Measurements from ENCODE around the gene PFKP.

Gene PFKP

GRCh38 chr10:3145366-3145765 lies 78.0 kb downstream of the PFKP start:
- ATAC-seq (ENCODE audit: insufficient read depth, low read depth): no peak

GRCh38 chr10:3146289-3146688 lies 78.9 kb downstream of the PFKP start:
- Histone ChIP-seq H4K20me1 (ENCODE audit: insufficient read depth, low read length) (0 out of 2 replicates have a peak, but pooled peaks cover 2% of the 10 kb centered on the region), H3K27me3 (ENCODE audit: insufficient read depth, low read length, poor library complexity) (no peaks in the 10 kb centered on the region), H3K4me1 (ENCODE audit: insufficient read depth, low read length) (no peaks in the 10 kb centered on the region), H3K4me2 (ENCODE audit: insufficient read depth, low read length) (no peak overlapping the region), H2AFZ (ENCODE audit: low read depth, low read length) (no peak overlapping the region), H3K4me3 (ENCODE audit: low read depth in 1 of 2, low read length in 2 of 2) (no peak overlapping the region), H3K9ac (ENCODE audit: low read depth, low read length) (no peak overlapping the region), H3K36me3 (ENCODE audit: insufficient read depth, low read length) (peaks cover 87% of the 10 kb centered on the region), H3K79me2 (ENCODE audit: insufficient read depth, low read length) (no peaks in the 10 kb centered on the region), H3K27ac (ENCODE audit: low read length) (no peak overlapping the region), H3K9me3 (ENCODE audit: insufficient read depth, low read length, severe bottlenecking) (no peaks in the 10 kb centered on the region)
- DNase-seq (no peak), ATAC-seq (ENCODE audit: insufficient read depth, low read depth) (no peak)
- TF ChIP-seq EZH2 (IDR thresholded peaks at IDR 0.05; ENCODE audit: borderline replicate concordance, low read depth, low read length, severe bottlenecking): no peak
- TF ChIP-seq CTCF (IDR thresholded peaks at IDR 0.05; ENCODE audit: borderline replicate concordance, extremely low read depth, low read length, poor library complexity, severe bottlenecking): no peak

More at GRCh38 chr10:3145366-3145765, 78.0 kb downstream of the PFKP start:
- no peak for TF ChIP-seq EZH2 (IDR thresholded peaks at IDR 0.05; ENCODE audit: borderline replicate concordance, low read depth, low read length, severe bottlenecking)
- no peak for TF ChIP-seq CTCF (IDR thresholded peaks at IDR 0.05; ENCODE audit: borderline replicate concordance, extremely low read depth, low read length, poor library complexity, severe bottlenecking)
- Histone ChIP-seq H4K20me1 (ENCODE audit: insufficient read depth, low read length) (0 out of 2 replicates have a peak, but pooled peaks cover 2% of the 10 kb centered on the region), H3K9ac (ENCODE audit: low read depth, low read length) (no peak overlapping the region), H3K4me3 (ENCODE audit: low read depth in 1 of 2, low read length in 2 of 2) (no peak overlapping the region), H3K4me2 (ENCODE audit: insufficient read depth, low read length) (no peak overlapping the region), H3K4me1 (ENCODE audit: insufficient read depth, low read length) (no peaks in the 10 kb centered on the region), H2AFZ (ENCODE audit: low read depth, low read length) (no peak overlapping the region), H3K36me3 (ENCODE audit: insufficient read depth, low read length) (peaks cover 86% of the 10 kb centered on the region), H3K79me2 (ENCODE audit: insufficient read depth, low read length) (no peaks in the 10 kb centered on the region), H3K27ac (ENCODE audit: low read length) (no peak overlapping the region), H3K27me3 (ENCODE audit: insufficient read depth, low read length, poor library complexity) (no peaks in the 10 kb centered on the region), H3K9me3 (ENCODE audit: insufficient read depth, low read length, severe bottlenecking) (no peaks in the 10 kb centered on the region)
- DNase-seq: no peak

GRCh38 chr10:3147117-3147820 lies 79.9 kb downstream of the PFKP start:
- Histone ChIP-seq H3K27me3 (ENCODE audit: insufficient read depth, low read length, poor library complexity) (no peaks in the 10 kb centered on the region), H3K27ac (ENCODE audit: low read length) (no peak overlapping the region), H3K9ac (ENCODE audit: low read depth, low read length) (no peak overlapping the region), H4K20me1 (ENCODE audit: insufficient read depth, low read length) (0 out of 2 replicates have a peak, but pooled peaks cover 2% of the 10 kb centered on the region), H3K9me3 (ENCODE audit: insufficient read depth, low read length, severe bottlenecking) (no peaks in the 10 kb centered on the region), H3K79me2 (ENCODE audit: insufficient read depth, low read length) (no peaks in the 10 kb centered on the region), H3K4me1 (ENCODE audit: insufficient read depth, low read length) (no peaks in the 10 kb centered on the region), H3K4me2 (ENCODE audit: insufficient read depth, low read length) (no peak overlapping the region), H3K4me3 (ENCODE audit: low read depth in 1 of 2, low read length in 2 of 2) (no peak overlapping the region), H2AFZ (ENCODE audit: low read depth, low read length) (no peak overlapping the region), H3K36me3 (ENCODE audit: insufficient read depth, low read length) (peaks cover 79% of the 10 kb centered on the region)
- TF ChIP-seq CTCF (IDR thresholded peaks at IDR 0.05; ENCODE audit: borderline replicate concordance, extremely low read depth, low read length, poor library complexity, severe bottlenecking): no peak
- no peak for TF ChIP-seq EZH2 (IDR thresholded peaks at IDR 0.05; ENCODE audit: borderline replicate concordance, low read depth, low read length, severe bottlenecking)
- DNase-seq (no peak), ATAC-seq (ENCODE audit: insufficient read depth, low read depth) (no peak)
